ENCODE data around the gene SLC35D2. TPM values are rescaled to one million over a fixed set of nuclear protein-coding genes. Genes with fewer than 3 reads are reported as not detected.

SLC35D2 gene
- total RNA-seq, 2 donors from 2014 or later, result 9.7 to 14.5 TPM

DNA sequence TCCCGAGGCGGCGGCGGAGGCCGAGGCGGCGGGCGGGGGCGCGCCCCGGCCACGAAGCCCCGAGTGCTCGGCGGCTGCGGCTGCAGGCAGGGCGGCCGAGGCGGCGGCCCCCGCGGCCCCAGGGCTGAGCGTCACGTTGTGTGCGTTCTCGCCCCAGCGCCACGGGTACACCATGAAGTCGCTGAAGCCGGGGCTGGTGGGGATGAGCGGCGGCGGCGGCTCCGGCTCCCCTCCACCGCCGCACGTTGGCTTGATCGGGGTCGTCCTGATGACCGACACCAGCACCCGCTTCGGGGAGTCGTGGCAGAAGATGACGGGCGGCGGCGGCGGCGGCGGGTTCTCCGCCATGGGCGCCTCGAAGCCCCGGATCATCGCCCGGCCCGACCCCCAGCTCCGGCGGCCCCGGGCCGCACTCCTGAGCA is 34.2 kb upstream of the SLC35D2 start:
- peaks cover 0 to 37% of the 10 kb centered on the region in 2 donors for H3K4me1 ChIP-seq
- H3K36me3 ChIP-seq, result no peaks in the 10 kb centered on the region
- peak overlapping the region; percentile 95 to 100 for H3K27ac ChIP-seq
- H3K27me3 ChIP-seq, result no peaks in the 10 kb centered on the region
- TF ChIP-seq CTCF (IDR thresholded peaks at IDR 0.05), result no peak
- peak overlapping the region; percentile 84 to 87 for H3K4me3 ChIP-seq
- no peak for DNase-seq (ENCODE audit: low spot score)
- H3K9me3 ChIP-seq, result no peaks in the 10 kb centered on the region

DNA sequence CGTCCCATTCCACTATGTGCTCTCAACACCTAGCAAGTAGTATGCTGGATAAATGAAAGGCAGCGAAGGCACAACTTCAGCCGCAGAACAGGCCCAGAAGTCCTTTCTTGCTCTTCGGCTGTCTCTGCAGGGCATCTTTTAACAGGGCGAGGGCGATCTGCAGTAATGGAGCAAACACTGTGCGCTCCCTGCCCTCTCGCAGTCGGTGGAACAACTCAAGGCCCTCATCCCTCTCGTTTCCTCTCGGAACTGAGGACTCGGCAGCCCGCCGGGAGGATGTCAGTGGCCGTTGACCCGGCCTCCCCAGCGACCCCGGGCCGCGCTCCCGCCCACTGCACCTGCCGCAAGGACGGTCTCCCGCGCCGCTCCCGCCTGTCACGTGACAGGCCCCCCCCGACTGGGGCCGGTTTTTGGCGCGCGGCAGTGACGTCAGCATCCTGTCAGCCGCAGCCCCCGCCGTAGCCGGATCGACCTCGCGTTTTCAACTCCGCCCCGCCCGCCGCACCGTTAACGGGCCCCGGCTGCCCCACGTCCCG is 33.6 kb upstream of the SLC35D2 start:
- Histone ChIP-seq H3K9me3 (no peaks in the 10 kb centered on the region), H3K36me3 (no peaks in the 10 kb centered on the region), H3K4me1 (peaks cover 0 to 37% of the 10 kb centered on the region in 2 donors), H3K27me3 (no peaks in the 10 kb centered on the region), H3K4me3 (peak overlapping the region; percentile 84 to 87), H3K27ac (peak overlapping the region; percentile 95 to 100)
- peak; percentile 87 for DNase-seq (ENCODE audit: low spot score)
- TF ChIP-seq CTCF (IDR thresholded peaks at IDR 0.05), result peak in 1 of 2 donors; percentile 58

DNA sequence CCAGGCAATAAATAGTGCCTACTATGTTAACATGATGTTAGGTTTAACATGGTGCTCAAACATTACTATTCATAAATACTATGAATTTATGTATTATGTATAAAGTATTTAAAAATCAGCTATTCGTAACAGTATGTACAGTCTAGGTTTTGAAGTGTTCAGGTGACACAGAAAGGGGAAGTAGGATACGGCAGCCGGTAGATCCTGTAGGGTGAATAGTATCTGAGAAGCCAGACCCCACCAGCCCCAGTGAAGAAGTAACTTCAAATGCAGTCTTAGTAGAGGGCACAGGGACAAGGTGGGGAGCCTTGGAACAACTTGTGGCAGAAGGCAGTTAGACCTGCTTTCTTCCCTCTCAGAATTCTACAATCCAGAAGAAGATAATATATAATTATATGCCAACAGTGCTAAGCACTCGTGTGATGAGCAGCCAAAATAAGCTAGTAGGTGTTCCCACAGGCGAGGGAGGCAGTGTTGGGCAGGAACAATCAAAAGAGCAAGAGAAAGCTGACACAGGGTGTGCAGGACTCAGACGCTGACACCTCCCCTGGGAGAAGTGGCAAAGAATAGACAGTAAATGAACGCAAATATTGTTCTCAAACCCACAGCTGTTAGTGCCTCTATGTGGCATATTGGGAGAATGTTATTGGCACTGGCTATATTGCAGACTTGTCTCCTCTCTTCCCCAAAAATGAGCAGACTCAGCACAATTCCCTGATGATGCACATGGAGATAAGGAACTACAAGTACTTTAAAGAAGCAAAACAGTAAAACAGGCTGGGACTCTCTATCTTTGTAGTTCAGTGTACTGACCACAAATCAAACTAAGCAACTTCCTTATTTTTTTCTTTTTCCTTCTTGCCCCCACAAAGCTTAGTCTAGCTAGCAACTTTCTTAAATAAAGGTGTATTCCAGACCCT is 30.1 kb upstream of the SLC35D2 start:
- Histone ChIP-seq H3K9me3 (no peaks in the 10 kb centered on the region), H3K4me3 (no peak overlapping the region), H3K36me3 (no peaks in the 10 kb centered on the region), H3K4me1 (peaks cover 0 to 15% of the 10 kb centered on the region in 2 donors), H3K27ac (no peak overlapping the region), H3K27me3 (no peaks in the 10 kb centered on the region)
- DNase-seq (ENCODE audit: low spot score), result no peak
- TF ChIP-seq CTCF (IDR thresholded peaks at IDR 0.05), result no peak

- no peak for TF ChIP-seq CTCF (IDR thresholded peaks at IDR 0.05)
- Histone ChIP-seq H3K4me3 (no peak overlapping the region), H3K9me3 (no peaks in the 10 kb centered on the region)
These were observed 28.8 kb upstream of the SLC35D2 start for GRCh38 chr9:96412174-96412913.

GRCh38 chr9:96411129-96411838 is 27.8 kb upstream of the SLC35D2 start:
- H3K27ac ChIP-seq, result no peak overlapping the region
- H3K36me3 ChIP-seq, result no peaks in the 10 kb centered on the region
- H3K4me1 ChIP-seq, result peaks cover 0 to 3% of the 10 kb centered on the region in 2 donors
- no peaks in the 10 kb centered on the region for H3K9me3 ChIP-seq
- H3K27me3 ChIP-seq, result no peaks in the 10 kb centered on the region
- TF ChIP-seq CTCF (IDR thresholded peaks at IDR 0.05), result no peak
- H3K4me3 ChIP-seq, result no peak overlapping the region
- DNase-seq (ENCODE audit: low spot score), result no peak

More at GRCh38 chr9:96412174-96412913, 28.8 kb upstream of the SLC35D2 start:
- Histone ChIP-seq H3K36me3 (no peaks in the 10 kb centered on the region), H3K4me1 (peaks cover 0 to 10% of the 10 kb centered on the region in 2 donors), H3K27me3 (no peaks in the 10 kb centered on the region), H3K27ac (no peak overlapping the region)
- DNase-seq (ENCODE audit: low spot score), result no peak

All from right atrium auricular region (tissue), 2 donors.